PC-9 (cell line): ENCODE results near the gene ANAPC15. TPM values are rescaled to one million over a fixed set of nuclear protein-coding genes. Genes with fewer than 3 reads are reported as not detected.

ENCODE experiments used
- BruUV-seq: library from RNA; stranded (reverse); fragments of 400-500 nt; replicated peaks from 2 replicates; lab custom pipeline; 2021; lab: Mats Ljungman, UMichigan
- CTCF ChIA-PET: fragments of 300-600 bp; sonication (Branson Sonifier 250); formaldehyde crosslinking; loops from one replicate; lab custom pipeline; 2022; ENCODE audit warnings: antibody characterized with exemption; lab: Charles Lee
- POLR2A ChIA-PET: fragments of 300-600 bp; sonication (Branson Sonifier 250); formaldehyde crosslinking; loops from one replicate; lab custom pipeline; 2022; ENCODE audit warnings: antibody characterized with exemption; ENCODE audit not compliant: unreplicated experiment; lab: Charles Lee
- DNase-seq, 2 experiments: peaks; one replicate each; pipeline versions ENCODE4 v3.0.0 to v3.0.0-alpha.2; 2015 to 2022; ENCODE audit warnings: mixed read lengths in 1 of 2
- H2AFZ ChIP-seq: fragments of 200-600 bp; sonication (generic); 2 replicates; pipeline ENCODE4 v1.8.1; 2017; ENCODE audit warnings: antibody characterized with exemption
- H3F3A ChIP-seq: fragments of 200-600 bp; sonication (generic); 2 replicates; pipeline ENCODE4 v1.8.1; 2017; ENCODE audit warnings: antibody characterized with exemption, mild to moderate bottlenecking, low read depth; ENCODE audit not compliant: insufficient read depth
- H3K27ac ChIP-seq: fragments of 200-600 bp; sonication (generic); 2 replicates; pipeline ENCODE4 v1.6.1; 2016; ENCODE audit warnings: mixed run types
- H3K27me3 ChIP-seq: fragments of 200-600 bp; sonication (generic); 2 replicates; pipeline ENCODE4 v1.6.1; 2016; ENCODE audit warnings: low read depth, mixed run types; ENCODE audit not compliant: insufficient read depth
- H3K36me3 ChIP-seq: fragments of 200-600 bp; sonication (generic); 2 replicates; pipeline ENCODE4 v1.6.1; 2016; ENCODE audit warnings: low read depth, mixed run types
- H3K4me1 ChIP-seq: fragments of 200-600 bp; sonication (generic); replicated peaks from 2 replicates; pipeline ENCODE4 v1.6.1; 2016; ENCODE audit warnings: mixed run types; ENCODE audit not compliant: insufficient read depth
- H3K4me2 ChIP-seq: fragments of 200-600 bp; sonication (generic); 2 replicates; pipeline ENCODE4 v1.6.1; 2017; ENCODE audit warnings: mixed run types
- H3K4me3 ChIP-seq: fragments of 200-600 bp; sonication (generic); 2 replicates; pipeline ENCODE4 v1.6.1; 2016; ENCODE audit warnings: mixed run types
- H3K79me2 ChIP-seq: fragments of 200-600 bp; sonication (generic); 2 replicates; pipeline ENCODE4 v1.6.1; 2017; ENCODE audit warnings: low read depth, mixed run types
- H3K9me2 ChIP-seq: fragments of 200-600 bp; sonication (generic); 2 replicates; pipeline ENCODE4 v1.8.1; 2017; ENCODE audit warnings: mild to moderate bottlenecking; ENCODE audit not compliant: insufficient read depth
- H3K9me3 ChIP-seq: fragments of 200-600 bp; sonication (generic); 2 replicates; pipeline ENCODE4 v1.8.1; 2016; ENCODE audit warnings: low read depth; ENCODE audit not compliant: insufficient read depth
- H4K20me1 ChIP-seq: fragments of 200-600 bp; sonication (generic); 2 replicates; pipeline ENCODE4 v1.8.1; 2017; ENCODE audit not compliant: insufficient read depth
- CTCF ChIP-seq: fragments of 200-600 bp; sonication (generic); conservative IDR thresholded peaks from 2 replicates; pipeline ENCODE4 v1.6.1; 2017; ENCODE audit warnings: mixed run types, antibody characterized with exemption, mild to moderate bottlenecking, moderate library complexity
- EZH2 ChIP-seq: fragments of 200-600 bp; sonication (generic); IDR thresholded peaks from 2 replicates; pipeline ENCODE4 v1.8.0; 2017; ENCODE audit warnings: antibody characterized with exemption, low read depth
- intact Hi-C: fragments of 100-400 bp; cut with micrococcal nuclease; formaldehyde crosslinking; loops from one replicate; pipeline ENCODE4 v1.10.0; 2022; ENCODE audit not compliant: unreplicated experiment
- total RNA-seq: library from RNA; stranded (reverse); gene quantifications from 2 replicates; pipeline ENCODE4 v1.2.3, GENCODE V29; 2021

ANAPC15 gene
- total RNA-seq, 1 experiment from 2014 or later, result 97.8 TPM

DNA sequence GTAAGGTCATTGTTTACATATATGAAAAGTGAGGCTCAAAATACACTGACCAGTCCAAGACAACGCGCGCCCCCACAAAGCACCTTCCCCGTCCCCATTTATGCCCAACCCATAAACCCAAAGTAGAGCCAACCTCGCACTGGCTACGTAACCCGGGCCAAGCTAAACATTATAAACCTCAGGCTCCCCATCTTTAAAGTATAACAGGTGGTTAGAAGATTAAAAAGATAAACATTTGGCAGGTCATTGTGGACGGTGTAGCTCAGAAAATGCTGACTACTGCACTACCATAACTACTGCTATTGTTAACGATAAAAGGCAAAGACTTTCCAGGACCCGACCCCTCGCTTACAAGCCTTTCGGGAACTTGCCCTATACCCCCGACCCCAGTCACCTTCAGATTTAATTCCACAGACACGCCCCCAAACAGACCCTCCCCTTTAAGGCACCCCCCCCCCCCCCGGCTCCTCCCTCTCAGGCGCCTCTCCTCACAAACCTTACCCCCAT lies 32.6 kb downstream of the ANAPC15 start:
- H3K4me2 ChIP-seq, result peak overlapping the region; percentile 96
- intact Hi-C loops, result loop anchor here (1.0 to 5.0 kb wide), 5 partner anchors 8 to 153 kb away; partner anchors contain the start of genes ANAPC15, INPPL1, RNF121 and XNDC1N
- 0 out of 2 replicates have a peak, but pooled peaks cover 4% of the 10 kb centered on the region for H3K36me3 ChIP-seq
- DNase-seq, result no peak
- H3K4me3 ChIP-seq, result peak overlapping the region; percentile 92
- peaks cover 41% of the 10 kb centered on the region for H3K4me1 ChIP-seq
- BruUV-seq, result no TSS peak
- CTCF ChIA-PET, result interaction anchor here (0.8 kb wide), 1 partner anchor 10 kb away, joined by 13 read pairs; no protein-coding TSS in a partner anchor
- H3K9me2 ChIP-seq, result no peaks in the 10 kb centered on the region
- peaks cover 52% of the 10 kb centered on the region for H3K79me2 ChIP-seq
- POLR2A ChIA-PET, result interaction anchor here (0.7 to 0.9 kb wide), 2 partner anchors 143 to 1598 kb away, joined by 4 to 12 read pairs; no protein-coding TSS in a partner anchor
- H3F3A ChIP-seq, result peaks cover 36% of the 10 kb centered on the region
- no peak for TF ChIP-seq CTCF
- no peak for TF ChIP-seq EZH2
- H3K27ac ChIP-seq, result peak overlapping the region; percentile 50
- 0 out of 2 replicates have a peak, but pooled peaks cover 3% of the 10 kb centered on the region for H4K20me1 ChIP-seq
- no peaks in the 10 kb centered on the region for H3K9me3 ChIP-seq
- H3K27me3 ChIP-seq, result no peaks in the 10 kb centered on the region
- H2AFZ ChIP-seq, result peak overlapping the region; percentile 80

DNA sequence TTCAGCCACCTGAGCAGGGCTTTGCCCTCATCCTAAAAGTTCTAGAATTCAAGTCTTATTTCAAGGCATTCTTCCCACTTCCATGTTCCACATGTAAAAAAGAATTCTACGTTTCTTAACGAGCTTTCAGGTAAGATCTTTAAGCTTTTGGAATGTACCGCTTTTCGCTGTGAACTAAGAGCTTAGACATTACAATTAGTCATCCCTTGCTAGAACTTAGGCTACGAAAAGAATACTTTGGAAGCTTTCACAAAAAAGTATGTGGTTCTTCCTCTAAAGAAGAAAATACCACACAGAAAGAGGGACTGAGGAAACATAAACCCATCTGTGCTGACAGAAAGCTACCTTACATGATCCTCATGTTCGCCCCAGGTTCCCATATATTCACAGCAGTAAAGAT lies 34.0 kb downstream of the ANAPC15 start:
- Histone ChIP-seq H3K79me2 (peaks cover 65% of the 10 kb centered on the region), H4K20me1 (0 out of 2 replicates have a peak, but pooled peaks cover 3% of the 10 kb centered on the region), H2AFZ (peak overlapping the region; percentile 80; the same call in 1 of the 2 replicates), H3K27ac (peak overlapping the region; percentile 50), H3K36me3 (0 out of 2 replicates have a peak, but pooled peaks cover 4% of the 10 kb centered on the region), H3K27me3 (no peaks in the 10 kb centered on the region), H3F3A (peaks cover 40% of the 10 kb centered on the region), H3K9me3 (no peaks in the 10 kb centered on the region), H3K4me1 (peaks cover 52% of the 10 kb centered on the region), H3K9me2 (no peaks in the 10 kb centered on the region), H3K4me3 (peak overlapping the region; percentile 92), H3K4me2 (peak overlapping the region; percentile 96)
- no TSS peak for BruUV-seq
- intact Hi-C loops, result no loop called here
- DNase-seq, result peak in 1 of 2 experiments; percentile 56
- TF ChIP-seq CTCF (no peak), EZH2 (no peak)
- CTCF ChIA-PET, result interaction anchor here (1.6 kb wide), 1 partner anchor 53 kb away, joined by 15 read pairs; no protein-coding TSS in a partner anchor
- POLR2A ChIA-PET, result interaction anchor here (0.6 kb wide), 1 partner anchor 38 kb away, joined by 4 read pairs; no protein-coding TSS in a partner anchor

- no TSS peak for BruUV-seq
- no peak overlapping the region for H3K4me3 ChIP-seq
- no peak for DNase-seq
- H3F3A ChIP-seq, result peaks cover 41% of the 10 kb centered on the region
- no peak overlapping the region for H3K4me2 ChIP-seq
- peaks cover 85% of the 10 kb centered on the region for H3K79me2 ChIP-seq
- H3K4me1 ChIP-seq, result peaks cover 57% of the 10 kb centered on the region
- no peak for TF ChIP-seq CTCF
- TF ChIP-seq EZH2, result no peak
- H4K20me1 ChIP-seq, result peaks cover 7% of the 10 kb centered on the region; the same call in 1 of the 2 replicates
- intact Hi-C loops, result no loop called here
- ChIA-PET CTCF (no interaction called here), POLR2A (no interaction called here)
- H3K27me3 ChIP-seq, result no peaks in the 10 kb centered on the region
- H3K9me2 ChIP-seq, result no peaks in the 10 kb centered on the region
- H3K27ac ChIP-seq, result peak overlapping the region; percentile 33; the same call in 1 of the 2 replicates
- no peaks in the 10 kb centered on the region for H3K9me3 ChIP-seq
- no peak overlapping the region for H2AFZ ChIP-seq
- H3K36me3 ChIP-seq, result 0 out of 2 replicates have a peak, but pooled peaks cover 4% of the 10 kb centered on the region
Observed at GRCh38 chr11:72075756-72076155, 36.7 kb downstream of the ANAPC15 start.
